GM19397 (cell line): ENCODE data around the gene AFAP1L2.

Experiments used
- ATAC-seq: cut with Tn5 transposase; IDR thresholded peaks from one replicate; pipeline ENCODE4 v1.9.1; 2021; ENCODE audit warnings: mild to moderate bottlenecking, moderate library complexity; ENCODE audit not compliant: unreplicated experiment

AFAP1L2 gene

GRCh38 chr10:114246679-114247305 lies 157.5 kb downstream of the AFAP1L2 start:
- ATAC-seq = no peak

- no peak for ATAC-seq
Observed at GRCh38 chr10:114245121-114245791, 159.0 kb downstream of the AFAP1L2 start.
